GM12874 (cell line): ENCODE results near the gene ELAPOR2.

Source experiments
- CTCF ChIP-seq: IDR thresholded peaks from 2 replicates; pipeline ENCODE4 v1.5.1; 2011; ENCODE audit warnings: low read depth, mild to moderate bottlenecking, control low read depth, low read length, moderate library complexity; ENCODE audit not compliant: insufficient read depth

Gene ELAPOR2

GRCh38 chr7:87013136-87013839, 46.2 kb downstream of the ELAPOR2 start:
- TF ChIP-seq CTCF = no peak
